Left forelimb (tissue), 1 donor: ENCODE results near the gene ZBTB21.

Source experiments
- DNase-seq: peaks from one replicate; pipeline ENCODE4 v3.0.0-alpha.2; 2018; ENCODE audit warnings: low spot score

ZBTB21 gene

GRCh38 chr21:42009831-42010506 lies at the start of gene ZBTB21:
TSS of gene ZBTB21 (minus strand) at chr21:42010360. CDS start at chr21:41994095, 16,265 bp downstream.
- peak; percentile 97 for DNase-seq

GRCh38 chr21:42059721-42060120 lies 49.6 kb upstream of the ZBTB21 start:
- no peak for DNase-seq

GRCh38 chr21:42059141-42059540 lies 49.0 kb upstream of the ZBTB21 start:
- DNase-seq, result no peak

GRCh38 chr21:42058631-42059111 lies 48.5 kb upstream of the ZBTB21 start:
- no peak for DNase-seq

- DNase-seq, result no peak
These were observed 47.8 kb upstream of the ZBTB21 start for GRCh38 chr21:42057851-42058437.

GRCh38 chr21:42056996-42057689 lies 47.0 kb upstream of the ZBTB21 start:
- no peak for DNase-seq

GRCh38 chr21:42056468-42056867 lies 46.3 kb upstream of the ZBTB21 start:
- no peak for DNase-seq

- DNase-seq, result no peak
These were observed 45.3 kb upstream of the ZBTB21 start for GRCh38 chr21:42055425-42055824.

- DNase-seq, result no peak
These were observed 41.6 kb upstream of the ZBTB21 start for GRCh38 chr21:42051788-42052187.

- no peak for DNase-seq
These were observed 39.6 kb upstream of the ZBTB21 start for GRCh38 chr21:42049578-42050430.

GRCh38 chr21:42048870-42049577 lies 38.9 kb upstream of the ZBTB21 start:
- no peak for DNase-seq

- DNase-seq, result no peak
These were observed 37.9 kb upstream of the ZBTB21 start for GRCh38 chr21:42047821-42048613.

GRCh38 chr21:42044871-42045495 lies 34.8 kb upstream of the ZBTB21 start:
- no peak for DNase-seq

GRCh38 chr21:42043961-42044360 lies 33.8 kb upstream of the ZBTB21 start:
- no peak for DNase-seq

GRCh38 chr21:42043201-42043895 lies 33.2 kb upstream of the ZBTB21 start:
- DNase-seq, result no peak

GRCh38 chr21:42042651-42043050 lies 32.5 kb upstream of the ZBTB21 start:
- no peak for DNase-seq

- no peak for DNase-seq
These were observed 31.6 kb upstream of the ZBTB21 start for GRCh38 chr21:42041711-42042110.

GRCh38 chr21:42041246-42041645 lies 31.1 kb upstream of the ZBTB21 start:
- DNase-seq, result no peak

- DNase-seq, result no peak
These were observed 30.4 kb upstream of the ZBTB21 start for GRCh38 chr21:42040411-42041180.
